HepG2 (cell line): Measurements from ENCODE around the gene NDST1. TPM values are rescaled to one million over a fixed set of nuclear protein-coding genes. Genes with fewer than 3 reads are reported as not detected.

ENCODE experiments used
- ATAC-seq: fragments of 200-7000 bp; cut with Tn5 transposase; 3 replicates; pipeline ENCODE4 v1.9.1; 2020; ENCODE audit warnings: mild to moderate bottlenecking, moderate library complexity
- BruUV-seq: library from RNA; stranded (reverse); fragments of 400-500 nt; replicated peaks from 2 replicates; lab custom pipeline; 2021; lab: Mats Ljungman, UMichigan
- CTCF ChIA-PET: fragments of 300-600 bp; formaldehyde crosslinking; extraction: SDS; loops from one replicate; lab custom pipeline; 2021; ENCODE audit warnings: low total read pairs, inconsistent platforms, low intra/inter-chr PET ratio; lab: Yijun Ruan, JAX
- POLR2A ChIA-PET: fragments of 350-600 bp; sonication (Branson Sonifier 250); formaldehyde crosslinking; loops from one replicate; lab custom pipeline; 2020; ENCODE audit warnings: antibody characterized with exemption, inconsistent platforms; lab: Yijun Ruan, JAX
- DNase-seq: peaks from one replicate; pipeline ENCODE4 v3.0.0-alpha.2; 2015; ENCODE audit warnings: low spot score
- FAIRE-seq: peaks from 3 replicates; lab custom pipeline; 2011; peaks lifted over from hg19 to GRCh38; lab: Jason Lieb, UNC
- H2AFZ ChIP-seq: one replicate; pipeline ENCODE4 v1.6.1; 2011; ENCODE audit warnings: low read length, inconsistent platforms
- H3K27ac ChIP-seq: fragments of 300-600 bp; 3 replicates; pipeline ENCODE4 v1.8.0; 2011; ENCODE audit warnings: mixed run types, mild to moderate bottlenecking, mixed read lengths, low read length, inconsistent platforms; ENCODE audit not compliant: insufficient read depth; ENCODE audit errors: extremely low read length
- H3K27me3 ChIP-seq, 2 experiments: fragments of 200-600 bp in 1 of 2; 2 replicates in 1 of 2; 3 replicates in 1 of 2; pipeline versions ENCODE4 v1.6.0 to v1.8.0; 2011; ENCODE audit warnings: low read length in 2 of 2, mild to moderate bottlenecking in 2 of 2, moderate library complexity in 2 of 2, inconsistent platforms in 1 of 2; ENCODE audit not compliant: insufficient read depth in 2 of 2, control insufficient read depth in 1 of 2
- H3K36me3 ChIP-seq, 2 experiments: fragments of 200-600 bp in 1 of 2; replicated peaks in 1 of 2; 2 replicates in 1 of 2; 3 replicates in 1 of 2; pipeline versions ENCODE4 v1.5.1 to v1.8.0; 2011; ENCODE audit warnings: low read length in 2 of 2, inconsistent platforms in 1 of 2; ENCODE audit not compliant: insufficient read depth in 2 of 2, control insufficient read depth in 1 of 2
- H3K4me1 ChIP-seq: 2 replicates; pipeline ENCODE4 v1.5.1; 2012; ENCODE audit warnings: low read length, inconsistent platforms; ENCODE audit not compliant: insufficient read depth
- H3K4me2 ChIP-seq: 2 replicates; pipeline ENCODE4 v1.6.0; 2011; ENCODE audit warnings: low read depth, low read length, inconsistent platforms
- H3K4me3 ChIP-seq, 3 experiments: fragments of 200-600 bp in 1 of 3; sonication (generic), shearing (Covaris generic) in 1 of 3; replicated peaks in 1 of 3; 2 replicates each; pipeline ENCODE4 v1.5.1; 2011 to 2016; ENCODE audit warnings: low read length in 3 of 3, inconsistent platforms in 2 of 3, low read depth in 2 of 3, mild to moderate bottlenecking in 2 of 3, control low read depth in 1 of 3, mixed read lengths in 1 of 3; ENCODE audit not compliant: insufficient read depth in 1 of 3
- H3K79me2 ChIP-seq: one replicate; pipeline ENCODE4 v1.6.1; 2011; ENCODE audit warnings: low read length, inconsistent platforms; ENCODE audit not compliant: insufficient read depth
- H3K9ac ChIP-seq: 2 replicates; pipeline ENCODE4 v1.6.0; 2011; ENCODE audit warnings: mild to moderate bottlenecking, low read depth, low read length, inconsistent platforms; ENCODE audit not compliant: insufficient read depth
- H3K9me3 ChIP-seq: 2 replicates; pipeline ENCODE4 v1.5.1; 2012; ENCODE audit warnings: mild to moderate bottlenecking, low read length
- H4K20me1 ChIP-seq: 2 replicates; pipeline ENCODE4 v1.6.0; 2011; ENCODE audit warnings: inconsistent platforms, mild to moderate bottlenecking, low read length, moderate library complexity; ENCODE audit not compliant: insufficient read depth
- AHR ChIP-seq: IDR thresholded peaks from 2 replicates; pipeline ENCODE4 v1.6.1; 2018; ENCODE audit warnings: missing genetic modification reagents, missing compliant biosample characterization
- ISX ChIP-seq: sonication (generic); formaldehyde crosslinking; conservative IDR thresholded peaks from 2 replicates; pipeline ENCODE4 v1.5.0; 2020; ENCODE audit warnings: missing genetic modification reagents
- NRL ChIP-seq: sonication (generic); formaldehyde crosslinking; IDR thresholded peaks from 2 replicates; pipeline ENCODE4 v1.5.0; 2020; ENCODE audit warnings: missing genetic modification reagents, mild to moderate bottlenecking, moderate library complexity, borderline replicate concordance
- PAWR ChIP-seq: sonication (generic); formaldehyde crosslinking; IDR thresholded peaks from 2 replicates; pipeline ENCODE4 v1.4.0; 2020; ENCODE audit warnings: missing genetic modification reagents, mild to moderate bottlenecking, borderline replicate concordance
- SKI ChIP-seq: fragments of 450-650 bp; IDR thresholded peaks from one replicate; pipeline ENCODE4 v1.6.1; 2018; ENCODE audit warnings: mild to moderate bottlenecking; ENCODE audit not compliant: partially characterized antibody
- XBP1 ChIP-seq: sonication (generic); formaldehyde crosslinking; IDR thresholded peaks from 2 replicates; pipeline ENCODE4 v1.5.0; 2020; ENCODE audit warnings: missing genetic modification reagents
- ZNF292 ChIP-seq: sonication (generic); formaldehyde crosslinking; IDR thresholded peaks from 2 replicates; pipeline ENCODE4 v1.8.1; 2022; ENCODE audit warnings: mild to moderate bottlenecking, low read depth, missing genetic modification reagents, borderline replicate concordance
- ZNF513 ChIP-seq: sonication (generic); formaldehyde crosslinking; conservative IDR thresholded peaks from 2 replicates; pipeline ENCODE4 v1.5.0; 2020; ENCODE audit warnings: missing genetic modification reagents
- ZNF570 ChIP-seq: sonication (generic); formaldehyde crosslinking; IDR thresholded peaks from 2 replicates; pipeline ENCODE4 v1.4.0; 2020; ENCODE audit warnings: mild to moderate bottlenecking, missing genetic modification reagents, borderline replicate concordance
- ZNF850 ChIP-seq: sonication (generic); formaldehyde crosslinking; conservative IDR thresholded peaks from 2 replicates; pipeline ENCODE4 v1.9.0; 2021; ENCODE audit warnings: mild to moderate bottlenecking, missing genetic modification reagents
- ZSCAN12 ChIP-seq: sonication (generic); formaldehyde crosslinking; IDR thresholded peaks from 2 replicates; pipeline ENCODE4 v1.9.0; 2021; ENCODE audit warnings: mild to moderate bottlenecking, missing genetic modification reagents
- WGBS: methylation state at CpG from one replicate; pipeline ENCODE4 v1.1.6; 2017; ENCODE audit warnings: low lambda C conversion rate; 5-methylcytosine and 5-hydroxymethylcytosine counted together
- in situ Hi-C: cut with HindIII; loops from 2 replicates; pipeline ENCODE4 v1.10.0; 2017; ENCODE audit warnings: low pct_unique_long_range_greater_than_20kb; ENCODE audit not compliant: extremely low pct_ligation_motif_present
- intact Hi-C: fragments of 100-400 bp; cut with micrococcal nuclease; formaldehyde crosslinking; loops from one replicate; pipeline ENCODE4 v1.10.0; 2022; ENCODE audit not compliant: unreplicated experiment
- polyA plus RNA-seq, 8 experiments: library from polyadenylated mRNA; depleted of rRNA in 3 of 8; stranded (reverse) in 7 of 8; unstranded in 1 of 8; fragments of >200 nt; fragmentation: Illumina TruSeq in 4 of 8; extraction: Trizol in 4 of 8; gene quantifications; 2 replicates each; pipeline versions ENCODE4 v1.2.1 to v1.2.3, GENCODE V29; 2011 to 2016; ENCODE audit warnings: low read depth in 4 of 8, missing spikeins in 1 of 8, mixed read lengths in 1 of 8; ENCODE audit not compliant: insufficient read depth in 1 of 8
- total RNA-seq, 5 experiments: library from RNA; depleted of rRNA; stranded (reverse); fragments of >200 nt; fragmentation: Illumina TruSeq; extraction: Trizol; gene quantifications; 2 replicates each; pipeline ENCODE4 v1.2.3, GENCODE V29; 2016; ENCODE audit warnings: low read depth in 1 of 5

The NDST1 gene
- total and polyA plus RNA-seq, 2 of the 13 experiments (the other 11 are each of a cell fraction or from before 2014, with no cell fraction given) = 23.8 to 26.2 TPM

GRCh38 chr5:150465927-150466326 lies 42.0 kb upstream of the NDST1 start:
- no peak for DNase-seq
- TF ChIP-seq SKI (no peak), ZNF850 (no peak), ZSCAN12 (CRISPR knock-in tag) (no peak), XBP1 (CRISPR knock-in tag) (no peak), ISX (CRISPR knock-in tag) (no peak), NRL (CRISPR knock-in tag) (no peak)
- TF ChIP-seq, all 625 proteins: peak for 0
- H2AFZ ChIP-seq = no peak overlapping the region
- no peaks in the 10 kb centered on the region for H3K9me3 ChIP-seq
- H3K4me2 ChIP-seq = peak overlapping the region; percentile 2; the same call in 1 of the 2 replicates
- ATAC-seq (no peak), FAIRE-seq (no peak)
- WGBS = 22% methylated on average over 8 of the region's 8 CpGs
- no peak overlapping the region for H3K4me3 ChIP-seq
- no peak overlapping the region for H3K27ac ChIP-seq
- in situ Hi-C loops (loop anchor here (25.0 kb wide), 1 partner anchor 196 kb away; the partner anchor contains the start of gene MYOZ3), intact Hi-C loops (loop anchor here (10.0 kb wide), 1 partner anchor 169 kb away; no protein-coding TSS in a partner anchor)
- H3K27me3 ChIP-seq = peaks cover 0 to 6% of the 10 kb centered on the region in 2 experiments; a peak in 2 of 5 replicates
- ChIA-PET POLR2A (no interaction called here), CTCF (no interaction called here)
- H3K36me3 ChIP-seq = no peaks in the 10 kb centered on the region
- no TSS peak for BruUV-seq
- peaks cover 43% of the 10 kb centered on the region for H3K4me1 ChIP-seq
- no peak overlapping the region for H3K9ac ChIP-seq
- H3K79me2 ChIP-seq = no peaks in the 10 kb centered on the region
- H4K20me1 ChIP-seq = no peaks in the 10 kb centered on the region

GRCh38 chr5:150468206-150468605 lies 39.7 kb upstream of the NDST1 start:
- no peak for FAIRE-seq
- CTCF ChIA-PET = no interaction called here
- TF ChIP-seq ZNF570 (CRISPR knock-in tag) = no peak
- no peak for TF ChIP-seq AHR (CRISPR knock-in tag)
- no peak for TF ChIP-seq ZNF513 (CRISPR knock-in tag)
- TF ChIP-seq PAWR (CRISPR knock-in tag) = no peak
- no peak for TF ChIP-seq ZNF292
- Histone ChIP-seq H2AFZ (no peak overlapping the region), H3K4me3 (no peak overlapping the region), H4K20me1 (no peaks in the 10 kb centered on the region), H3K27ac (no peak overlapping the region), H3K4me2 (no peak overlapping the region), H3K79me2 (no peaks in the 10 kb centered on the region), H3K4me1 (peaks cover 40% of the 10 kb centered on the region), H3K9ac (no peak overlapping the region), H3K27me3 (no peaks in the 10 kb centered on the region; a peak in 2 of 5 replicates), H3K36me3 (no peaks in the 10 kb centered on the region), H3K9me3 (no peaks in the 10 kb centered on the region)
- 63% methylated on average over 4 of the region's 4 CpGs for WGBS
- intact Hi-C loops (loop anchor here (10.0 kb wide), 1 partner anchor 167 kb away; no protein-coding TSS in a partner anchor), in situ Hi-C loops (loop anchor here (25.0 kb wide), 1 partner anchor 194 kb away; the partner anchor contains the start of gene MYOZ3)
- POLR2A ChIA-PET = no interaction called here
- no peak for ATAC-seq
- no peak for DNase-seq
- BruUV-seq = no TSS peak
